Measurements from ENCODE around the gene LOXL3.
A peak's percentile ranks its signal among the peaks of the same experiment; 100 is the strongest.

The LOXL3 gene

GRCh38 chr2:74553892-74554819, at the start of gene LOXL3, which contains the start of gene DOK1:
TSS of gene LOXL3 (minus strand) at chr2:74553942. CDS start at chr2:74552634, 1,308 bp downstream.
TSS of gene DOK1 (plus strand) at chr2:74554720. CDS start at chr2:74554755, 35 bp downstream.
- no peaks in the 10 kb centered on the region for H3K9me3 Mint-ChIP-seq
- peaks cover 8% of the 10 kb centered on the region for H3K36me3 Mint-ChIP-seq (ENCODE audit: low read depth)
- DNase-seq (peak; percentile 88), ATAC-seq (peak; percentile 81)
- peak within 1 kb of the TSS; percentile 93 for H3K4me3 Mint-ChIP-seq
- H3K27ac Mint-ChIP-seq: peak within 1 kb of the TSS; percentile 89
- H3K4me1 Mint-ChIP-seq: peaks cover 21% of the 10 kb centered on the region
- peaks cover 25% of the 10 kb centered on the region for H3K27me3 Mint-ChIP-seq

GRCh38 chr2:74602586-74603281, 49.0 kb upstream of the LOXL3 start:
- H3K9me3 Mint-ChIP-seq: no peaks in the 10 kb centered on the region
- H3K27ac Mint-ChIP-seq: no peak overlapping the region
- DNase-seq (no peak), ATAC-seq (no peak)
- H3K4me1 Mint-ChIP-seq: peaks cover 4% of the 10 kb centered on the region
- no peak overlapping the region for H3K4me3 Mint-ChIP-seq
- H3K27me3 Mint-ChIP-seq: peaks cover 37% of the 10 kb centered on the region
- no peaks in the 10 kb centered on the region for H3K36me3 Mint-ChIP-seq (ENCODE audit: low read depth)

- DNase-seq (no peak), ATAC-seq (no peak)
- no peaks in the 10 kb centered on the region for H3K9me3 Mint-ChIP-seq
- peaks cover 46% of the 10 kb centered on the region for H3K27me3 Mint-ChIP-seq
- peaks cover 4% of the 10 kb centered on the region for H3K4me1 Mint-ChIP-seq
- H3K36me3 Mint-ChIP-seq (ENCODE audit: low read depth): no peaks in the 10 kb centered on the region
- H3K27ac Mint-ChIP-seq: no peak overlapping the region
- no peak overlapping the region for H3K4me3 Mint-ChIP-seq
Observed at GRCh38 chr2:74599676-74600075, 45.9 kb upstream of the LOXL3 start.

GRCh38 chr2:74597410-74597809, 43.7 kb upstream of the LOXL3 start:
- Mint-ChIP-seq H3K27ac (no peak overlapping the region), H3K4me3 (no peak overlapping the region), H3K36me3 (ENCODE audit: low read depth) (no peaks in the 10 kb centered on the region), H3K9me3 (no peaks in the 10 kb centered on the region), H3K4me1 (peaks cover 9% of the 10 kb centered on the region), H3K27me3 (peaks cover 40% of the 10 kb centered on the region)
- DNase-seq (no peak), ATAC-seq (no peak)

GRCh38 chr2:74596584-74596983, 42.8 kb upstream of the LOXL3 start:
- DNase-seq: no peak
- no peaks in the 10 kb centered on the region for H3K36me3 Mint-ChIP-seq (ENCODE audit: low read depth)
- H3K9me3 Mint-ChIP-seq: no peaks in the 10 kb centered on the region
- ATAC-seq: no peak
- no peak overlapping the region for H3K4me3 Mint-ChIP-seq
- no peak overlapping the region for H3K27ac Mint-ChIP-seq
- peaks cover 39% of the 10 kb centered on the region for H3K27me3 Mint-ChIP-seq
- peaks cover 9% of the 10 kb centered on the region for H3K4me1 Mint-ChIP-seq

- ATAC-seq (no peak), DNase-seq (no peak)
- Mint-ChIP-seq H3K36me3 (ENCODE audit: low read depth) (no peaks in the 10 kb centered on the region), H3K9me3 (no peaks in the 10 kb centered on the region), H3K4me3 (no peak overlapping the region), H3K27me3 (peaks cover 39% of the 10 kb centered on the region), H3K4me1 (peaks cover 9% of the 10 kb centered on the region), H3K27ac (no peak overlapping the region)
Observed at GRCh38 chr2:74593826-74594772, 40.4 kb upstream of the LOXL3 start.

DNA sequence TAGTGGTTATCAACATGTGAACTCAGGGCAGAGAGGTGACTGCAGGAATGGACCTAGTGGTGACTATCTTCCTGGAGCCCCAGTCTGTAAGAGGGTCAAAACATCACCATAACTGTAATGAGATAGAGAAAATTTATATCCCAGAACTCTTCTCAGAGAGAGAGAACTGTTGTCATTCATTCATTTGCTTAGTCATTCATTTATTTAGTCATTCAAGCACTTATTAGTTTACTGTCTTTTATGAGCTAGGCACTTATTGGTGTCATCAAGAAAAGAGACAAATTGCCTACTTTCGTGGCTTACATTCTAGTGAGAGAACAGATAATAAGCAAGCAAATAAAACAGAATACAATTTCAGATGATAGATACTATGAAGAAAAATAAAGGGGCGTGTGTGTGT, 34.9 kb upstream of the LOXL3 start:
- peaks cover 18% of the 10 kb centered on the region for H3K27me3 Mint-ChIP-seq
- peaks cover 22% of the 10 kb centered on the region for H3K4me1 Mint-ChIP-seq
- no peaks in the 10 kb centered on the region for H3K9me3 Mint-ChIP-seq
- H3K27ac Mint-ChIP-seq: no peak overlapping the region
- ATAC-seq (no peak), DNase-seq (no peak)
- no peak overlapping the region for H3K4me3 Mint-ChIP-seq
- no peaks in the 10 kb centered on the region for H3K36me3 Mint-ChIP-seq (ENCODE audit: low read depth)

DNA sequence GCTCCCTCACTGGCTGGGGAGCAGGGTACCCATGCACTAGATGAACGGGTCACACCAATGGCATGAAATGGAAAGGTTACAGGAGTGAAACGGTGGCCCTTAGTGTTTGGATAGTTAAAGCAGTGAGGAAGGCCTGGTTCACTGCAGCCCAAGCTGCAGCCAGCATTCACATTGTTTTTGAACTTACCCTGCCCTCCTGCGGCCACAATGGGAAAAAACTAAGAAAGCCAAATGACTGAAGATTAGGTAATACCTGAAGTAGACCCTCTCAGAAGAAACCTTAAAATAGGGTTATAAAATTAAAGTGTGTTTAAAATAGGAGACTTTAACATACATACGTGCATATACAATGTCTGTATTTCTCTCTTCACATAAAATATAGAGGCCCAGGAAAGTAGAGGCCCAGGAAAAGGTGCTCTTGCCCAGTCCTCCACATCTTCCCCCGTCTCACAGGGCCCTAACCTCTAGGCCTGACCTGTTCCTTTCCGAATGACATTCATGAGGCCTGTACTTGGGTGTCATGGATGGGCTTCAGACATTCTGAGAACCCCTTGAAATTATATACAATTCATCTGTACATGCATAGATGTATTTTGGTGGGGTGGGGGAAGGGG, 34.0 kb upstream of the LOXL3 start:
- ATAC-seq (peak; percentile 77), DNase-seq (peak; percentile 53)
- Mint-ChIP-seq H3K9me3 (no peaks in the 10 kb centered on the region), H3K4me1 (peaks cover 23% of the 10 kb centered on the region), H3K27me3 (peaks cover 14% of the 10 kb centered on the region), H3K36me3 (ENCODE audit: low read depth) (no peaks in the 10 kb centered on the region), H3K4me3 (no peak overlapping the region), H3K27ac (no peak overlapping the region)

DNA sequence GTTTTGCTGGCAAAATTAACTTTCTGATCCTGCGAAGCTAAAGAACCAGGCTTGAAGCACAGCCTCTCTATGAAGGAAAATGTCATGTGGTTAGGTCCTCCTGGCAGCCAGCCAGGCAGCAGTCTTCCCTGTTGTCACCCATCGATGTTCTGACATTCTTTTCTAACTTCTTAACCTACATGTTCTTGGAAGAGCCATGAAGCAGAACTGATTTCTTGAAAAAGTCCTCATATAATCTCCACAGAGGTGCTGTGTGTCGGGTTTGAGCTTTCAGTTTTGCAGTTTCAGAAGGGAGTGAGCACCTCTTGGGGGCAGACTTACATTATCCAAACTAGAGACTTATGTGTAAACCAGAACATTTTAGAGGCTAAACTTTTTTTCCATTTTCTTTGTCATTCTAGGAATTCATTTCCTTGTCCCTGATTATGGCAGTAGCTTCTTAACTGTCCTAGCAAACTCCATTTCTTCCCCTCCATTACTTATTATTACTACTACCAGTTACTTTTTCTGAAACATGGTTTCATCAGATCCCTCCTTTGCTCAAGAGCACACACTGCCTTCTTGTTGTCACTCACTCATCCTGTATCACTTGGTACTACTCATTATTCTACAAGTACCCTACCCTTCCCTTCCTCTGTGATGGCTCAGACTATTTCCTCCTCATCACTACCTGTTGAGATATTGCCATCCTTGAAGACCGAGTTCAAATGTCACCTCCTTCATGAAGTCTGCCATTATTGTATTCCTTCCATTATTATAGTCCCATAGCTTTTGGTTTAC, 31.9 kb upstream of the LOXL3 start:
- peak overlapping the region; percentile 16 for H3K4me3 Mint-ChIP-seq
- peak overlapping the region; percentile 5 for H3K27ac Mint-ChIP-seq
- peaks cover 23% of the 10 kb centered on the region for H3K4me1 Mint-ChIP-seq
- peaks cover 6% of the 10 kb centered on the region for H3K27me3 Mint-ChIP-seq
- H3K36me3 Mint-ChIP-seq (ENCODE audit: low read depth): no peaks in the 10 kb centered on the region
- no peaks in the 10 kb centered on the region for H3K9me3 Mint-ChIP-seq
- DNase-seq: peak; percentile 39
- no peak for ATAC-seq

GRCh38 chr2:74584088-74584645, 30.4 kb upstream of the LOXL3 start:
- Mint-ChIP-seq H3K9me3 (no peaks in the 10 kb centered on the region), H3K27ac (no peak overlapping the region), H3K4me1 (peaks cover 23% of the 10 kb centered on the region), H3K27me3 (no peaks in the 10 kb centered on the region), H3K36me3 (ENCODE audit: low read depth) (no peaks in the 10 kb centered on the region), H3K4me3 (no peak overlapping the region)
- no peak for DNase-seq
- ATAC-seq: no peak

DNA sequence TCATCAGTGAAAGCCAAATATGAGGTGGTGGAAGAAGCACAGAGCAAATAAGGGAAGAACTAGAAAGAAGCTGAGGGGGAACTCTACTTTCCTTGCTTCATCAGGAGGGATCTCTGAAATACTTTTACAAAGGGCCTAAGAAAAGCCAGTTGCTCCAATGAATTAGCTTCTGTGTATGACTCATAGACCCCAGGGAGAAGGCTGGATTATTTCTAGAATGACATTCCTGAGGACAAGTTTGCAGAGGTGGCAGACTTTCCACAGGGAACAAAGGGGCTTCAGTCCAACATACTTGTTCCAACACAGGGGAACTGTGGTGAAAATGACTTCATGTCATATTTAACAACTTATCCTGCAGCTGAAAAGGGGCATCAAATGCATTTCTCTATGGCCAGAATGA, 29.8 kb upstream of the LOXL3 start:
- peaks cover 23% of the 10 kb centered on the region for H3K4me1 Mint-ChIP-seq
- H3K27ac Mint-ChIP-seq: no peak overlapping the region
- H3K9me3 Mint-ChIP-seq: no peaks in the 10 kb centered on the region
- no peak for ATAC-seq
- H3K27me3 Mint-ChIP-seq: no peaks in the 10 kb centered on the region
- no peak for DNase-seq
- no peaks in the 10 kb centered on the region for H3K36me3 Mint-ChIP-seq (ENCODE audit: low read depth)
- H3K4me3 Mint-ChIP-seq: no peak overlapping the region

DNA sequence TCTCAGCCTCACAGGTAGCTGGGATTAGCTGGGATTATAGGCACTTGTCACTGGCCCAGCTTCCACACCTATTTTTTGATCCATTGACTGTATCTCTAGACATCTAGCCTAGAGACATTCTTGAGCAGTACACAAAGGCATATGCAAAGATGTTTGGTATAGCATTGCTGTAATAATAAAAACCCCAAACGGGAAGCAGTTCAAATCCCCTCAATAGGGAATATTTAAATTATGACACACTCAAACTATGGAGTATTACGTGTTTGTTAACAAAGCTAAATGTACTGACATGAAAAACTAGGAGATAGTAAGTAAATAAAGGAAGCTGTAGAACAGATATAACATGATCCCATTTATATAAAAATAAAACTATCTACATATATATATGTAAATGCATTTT, 28.4 kb upstream of the LOXL3 start:
- ATAC-seq (no peak), DNase-seq (no peak)
- Mint-ChIP-seq H3K36me3 (ENCODE audit: low read depth) (no peaks in the 10 kb centered on the region), H3K27me3 (peaks cover 2% of the 10 kb centered on the region), H3K27ac (no peak overlapping the region), H3K4me3 (no peak overlapping the region), H3K9me3 (no peaks in the 10 kb centered on the region), H3K4me1 (peaks cover 30% of the 10 kb centered on the region)

DNA sequence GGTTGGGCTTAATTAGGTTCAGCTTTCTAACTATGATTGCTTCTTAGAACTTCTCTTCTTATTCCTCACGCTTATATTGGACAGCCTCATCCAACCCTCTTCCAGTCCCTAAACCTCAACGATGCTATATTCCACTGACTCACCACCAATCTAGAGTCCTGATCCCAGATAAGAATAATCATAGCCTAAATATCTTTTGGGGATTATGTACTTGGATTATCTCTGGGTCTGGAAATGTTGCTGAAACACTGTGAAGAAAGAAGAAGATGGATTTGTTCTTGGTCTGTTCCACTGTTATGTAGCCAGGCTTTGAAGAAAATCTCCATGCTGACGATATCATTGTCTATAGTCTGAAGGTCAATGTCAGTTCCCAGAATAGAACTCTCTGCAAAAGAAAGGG, 27.7 kb upstream of the LOXL3 start:
- Mint-ChIP-seq H3K36me3 (ENCODE audit: low read depth) (no peaks in the 10 kb centered on the region), H3K27ac (no peak overlapping the region), H3K9me3 (no peaks in the 10 kb centered on the region), H3K4me3 (no peak overlapping the region), H3K27me3 (peaks cover 2% of the 10 kb centered on the region), H3K4me1 (peaks cover 31% of the 10 kb centered on the region)
- no peak for ATAC-seq
- no peak for DNase-seq

Data from activated naive CD8-positive, alpha-beta T cell treated with anti-CD3 and anti-CD28 coated beads, Interleukin-2, amount 50 U/mL, for 24 hours (primary cell).